Effector CD4-positive, alpha-beta T cell (primary cell): ENCODE data around the gene CCDC116. TPM values are rescaled to one million over a fixed set of nuclear protein-coding genes. Genes with fewer than 3 reads are reported as not detected.
"Not testable (repeated sequence)": the region's sequence is repeated elsewhere in the genome, so short reads cannot be mapped to it uniquely, and the experiment has no call there.

Source experiments
- DNase-seq: peaks from one replicate; pipeline ENCODE4 v3.0.0-alpha.2; 2020
- total RNA-seq: gene quantifications from one replicate; lab custom pipeline; 2026; lab: John Stamatoyannopoulos, UW

CCDC116 gene, protein sequence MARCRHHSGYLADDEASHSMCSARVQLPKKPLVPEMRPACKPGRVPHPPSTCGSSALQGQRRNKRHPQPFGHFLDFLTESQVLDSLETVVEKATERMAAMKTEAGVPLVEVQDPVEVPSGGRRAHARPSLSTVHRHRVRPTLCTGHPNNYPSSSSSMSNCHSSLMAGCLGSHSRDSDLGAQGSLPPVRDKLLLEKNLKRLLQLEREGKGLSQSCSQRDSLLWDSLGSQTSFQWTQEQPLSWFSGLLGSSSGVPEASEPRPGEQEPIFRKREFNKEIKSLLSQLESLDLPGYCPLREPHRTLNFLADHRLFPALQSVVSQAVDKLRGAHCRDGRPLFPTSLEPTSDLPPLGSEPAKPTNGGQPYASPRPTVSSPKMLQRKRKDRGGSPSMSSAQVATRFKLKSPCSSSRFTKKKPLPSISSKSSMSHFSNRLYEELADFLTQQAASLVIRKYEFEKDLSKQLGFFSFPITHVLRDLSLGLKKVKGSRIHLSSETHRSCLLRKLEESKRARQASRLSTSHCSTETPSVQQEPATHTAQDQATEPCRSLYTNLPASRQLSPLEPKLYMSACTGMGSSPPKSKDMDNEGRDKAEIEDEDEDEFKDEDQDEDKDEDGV
- not detected for total RNA-seq

GRCh38 chr22:21632237-21632895 lies at the start of gene CCDC116:
TSS of gene CCDC116 (plus strand) at chr22:21632760. CDS start at chr22:21633182, 422 bp downstream.
- peak; percentile 54 for DNase-seq

DNA sequence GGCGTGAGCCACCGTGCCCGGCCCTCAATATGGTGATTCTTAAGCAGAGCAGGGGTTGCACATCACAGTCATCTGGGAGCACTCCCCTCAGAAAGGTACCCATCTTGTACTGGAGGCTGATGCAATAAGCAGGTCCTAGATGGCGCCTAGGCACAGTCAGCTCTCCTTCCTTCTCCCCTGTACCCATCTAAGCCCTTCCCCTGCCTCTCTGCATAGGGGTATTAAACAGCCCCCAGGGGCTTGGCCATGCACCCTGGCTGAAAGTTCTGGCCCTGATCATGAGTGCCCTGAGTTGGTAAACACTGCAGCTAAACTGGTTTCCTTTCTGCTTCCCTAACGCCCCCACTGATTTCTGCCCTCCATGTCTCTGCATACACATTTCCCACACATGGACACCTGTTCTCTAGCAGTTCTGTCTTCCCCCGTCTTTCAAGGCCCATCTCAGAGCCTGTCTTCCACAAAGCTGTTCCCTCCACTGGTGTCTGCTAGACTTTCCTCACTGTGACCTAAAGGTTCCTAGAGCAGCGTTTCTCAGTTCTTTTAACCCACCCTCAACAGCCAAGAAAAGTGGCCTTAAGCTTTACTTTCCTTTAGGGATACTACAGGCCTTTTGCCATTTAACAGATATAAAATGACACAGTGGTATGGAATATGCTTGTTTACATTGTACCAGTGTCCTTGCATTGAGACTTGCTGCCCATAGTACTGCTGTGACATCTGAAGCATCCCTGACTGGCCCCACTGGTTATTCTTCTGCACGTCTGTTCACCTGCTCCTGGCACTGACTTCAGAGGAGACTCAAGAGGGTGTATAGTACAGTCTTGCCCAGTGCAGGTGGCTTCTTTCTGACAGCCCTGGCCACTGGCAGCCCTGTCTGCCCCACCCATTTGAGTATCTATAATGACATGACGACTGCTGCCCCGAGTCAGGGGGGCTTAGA lies 49.5 kb upstream of the CCDC116 start:
- DNase-seq, result no peak

DNA sequence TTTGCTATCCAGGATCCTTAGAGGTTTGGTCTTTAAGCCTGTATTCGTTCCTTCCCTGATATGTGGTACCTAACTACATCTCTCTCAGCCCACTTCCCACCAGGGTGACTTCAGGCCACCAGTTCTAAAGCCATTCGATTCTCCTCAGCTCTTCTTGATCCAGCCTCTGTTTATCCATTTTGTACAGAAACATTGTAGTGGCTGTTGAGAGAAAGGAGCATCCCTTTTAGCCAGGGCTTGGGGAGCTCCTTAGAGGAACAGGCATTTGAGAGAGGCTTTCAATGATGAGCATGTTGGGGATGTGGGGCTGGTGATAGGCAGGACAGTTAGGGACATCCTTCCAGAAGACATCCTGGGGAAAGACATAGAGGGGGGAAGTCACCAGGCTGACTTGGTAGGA lies 47.2 kb upstream of the CCDC116 start:
- no peak for DNase-seq

DNA sequence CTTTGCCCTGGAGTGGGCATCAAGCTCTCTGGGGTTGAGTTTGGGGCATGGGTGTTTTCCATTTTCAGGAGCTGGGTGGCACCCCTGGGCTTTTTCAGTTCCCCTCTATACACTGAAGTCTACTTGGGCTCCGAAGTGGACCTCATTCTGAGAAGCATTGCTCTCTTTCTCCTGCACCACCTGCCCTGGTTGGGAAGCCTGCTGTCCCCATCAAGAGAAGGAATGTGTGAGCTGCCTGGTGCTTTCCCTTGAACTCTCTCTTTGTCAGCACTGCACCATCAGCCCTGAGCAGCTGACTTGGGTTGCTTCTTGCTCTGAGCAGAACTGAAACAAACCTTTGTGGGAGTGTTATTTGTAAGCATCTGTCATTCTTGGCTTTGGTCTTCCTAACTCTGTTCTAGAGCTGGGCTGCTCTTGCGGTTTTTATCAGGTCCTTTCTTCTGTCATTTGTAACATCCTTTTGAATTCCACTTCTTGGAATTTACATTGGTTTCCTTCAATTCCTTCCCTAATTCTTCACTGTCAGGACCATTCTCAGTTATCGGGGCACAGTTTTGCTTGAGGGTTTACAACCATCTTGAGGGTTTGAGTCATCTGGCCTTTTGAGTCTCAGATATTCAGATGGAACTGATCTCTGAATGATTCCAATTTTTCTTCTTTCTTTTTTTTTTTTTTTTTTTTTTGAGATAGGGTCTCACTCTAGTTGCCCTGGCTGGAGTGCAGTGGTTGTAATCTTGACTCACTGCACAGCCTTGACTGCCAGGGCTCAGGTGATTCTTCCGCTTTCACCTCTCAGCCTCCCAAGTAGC lies 44.6 kb upstream of the CCDC116 start:
- no peak for DNase-seq

GRCh38 chr22:21589396-21589795 lies 43.2 kb upstream of the CCDC116 start:
- no peak for DNase-seq

- DNase-seq, result no peak
Measured at GRCh38 chr22:21590809-21591641, 41.5 kb upstream of the CCDC116 start.

DNA sequence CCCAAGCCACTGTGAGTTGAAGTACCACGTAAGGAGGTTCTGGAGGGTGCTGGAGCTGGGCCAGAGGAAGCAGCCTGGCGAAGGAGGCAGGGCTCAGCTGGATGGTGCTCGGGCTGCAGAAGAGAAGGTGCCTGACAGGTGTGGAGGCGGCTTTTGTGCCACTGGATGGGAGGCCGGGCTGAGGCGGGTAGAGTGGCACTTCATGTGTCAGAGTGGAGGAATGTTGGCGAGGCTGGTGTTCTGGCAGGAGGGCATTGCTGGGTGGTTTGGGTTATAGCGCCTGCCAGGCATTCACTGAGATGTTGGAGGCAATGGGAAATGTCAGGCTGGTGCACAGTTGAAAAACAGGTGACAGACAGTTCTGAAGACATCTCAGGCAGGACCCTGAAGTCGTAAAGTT lies 40.9 kb upstream of the CCDC116 start:
- DNase-seq, result no peak

GRCh38 chr22:21592422-21592821 lies 40.1 kb upstream of the CCDC116 start:
- no peak for DNase-seq

DNA sequence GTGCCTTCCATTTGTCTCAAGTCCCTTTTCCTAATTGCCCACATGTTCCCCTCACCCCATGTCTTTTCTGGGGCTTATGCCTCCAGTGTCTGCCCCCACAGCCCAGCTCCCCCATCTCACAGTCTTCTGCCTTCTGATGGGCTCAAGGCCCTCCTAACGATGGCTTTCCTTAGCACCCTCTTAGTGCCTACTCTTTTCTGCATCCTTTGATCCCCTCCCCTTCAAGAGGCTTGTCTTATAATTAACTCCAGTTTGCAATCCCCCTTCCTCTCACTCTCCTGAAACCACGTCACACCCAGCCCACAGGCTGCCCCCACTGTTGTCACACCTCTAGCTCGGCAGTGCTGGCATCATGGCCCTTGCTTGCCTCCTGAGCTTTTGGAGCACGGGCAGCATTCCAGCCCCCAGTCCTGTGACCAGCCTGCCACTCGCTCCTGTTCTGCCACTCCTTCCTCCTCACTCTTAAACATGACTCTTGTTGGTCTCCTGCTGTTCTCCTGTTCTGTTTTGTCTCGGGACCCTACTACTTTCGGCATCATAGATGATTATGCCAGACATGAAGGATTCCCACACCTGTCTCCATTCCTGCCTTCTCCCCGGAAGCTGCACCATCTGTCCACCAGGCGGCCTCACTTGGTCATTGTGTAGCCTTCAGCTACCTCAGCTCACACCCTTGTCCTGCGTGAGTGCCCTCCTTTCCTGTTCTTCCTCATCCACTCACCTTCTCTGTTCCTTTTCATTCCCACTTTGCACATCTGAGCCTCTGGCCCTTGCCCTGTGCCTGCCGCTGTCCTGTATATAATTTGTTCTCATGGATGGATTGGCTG lies 38.9 kb upstream of the CCDC116 start:
- DNase-seq, result no peak

- DNase-seq, result no peak
Measured at GRCh38 chr22:21594865-21595452, 37.6 kb upstream of the CCDC116 start.

DNA sequence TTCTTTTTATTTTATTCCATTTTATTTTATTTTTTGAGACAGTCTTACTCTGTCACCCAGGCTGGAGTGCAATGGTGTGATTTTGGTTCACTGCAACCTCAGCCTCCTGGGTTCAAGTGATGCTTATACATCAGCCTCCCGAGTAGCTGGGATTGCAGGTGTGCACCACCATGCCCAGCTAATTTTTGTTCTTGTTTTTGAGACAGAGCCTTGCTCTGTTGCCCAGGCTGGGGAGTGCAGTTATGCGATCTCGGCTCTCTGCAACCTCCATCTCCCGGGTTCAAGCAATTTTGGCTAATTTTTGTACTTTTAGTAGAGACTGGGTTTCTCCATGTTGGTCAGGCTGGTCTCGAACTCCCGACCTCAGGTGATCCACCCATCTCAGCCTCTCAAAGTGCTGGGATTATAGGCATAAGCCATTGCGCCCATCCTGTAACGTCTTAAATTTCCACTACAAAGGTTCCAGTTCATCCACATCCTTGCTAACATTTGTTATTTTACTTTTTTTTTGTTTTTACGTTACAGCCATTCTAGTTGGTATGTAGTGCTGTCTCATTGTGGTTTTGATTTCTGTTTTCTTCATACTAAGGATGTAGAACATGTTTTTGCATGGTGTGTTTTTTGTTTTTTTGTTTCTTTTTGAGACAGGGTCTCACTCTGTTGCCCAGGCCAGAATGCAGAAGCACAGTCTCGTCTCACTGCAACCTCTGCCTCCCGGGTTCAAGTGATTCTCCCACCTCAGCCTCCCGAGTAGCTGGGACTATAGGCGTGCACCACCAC lies 36.0 kb upstream of the CCDC116 start:
- DNase-seq, result not testable (repeated sequence)

DNA sequence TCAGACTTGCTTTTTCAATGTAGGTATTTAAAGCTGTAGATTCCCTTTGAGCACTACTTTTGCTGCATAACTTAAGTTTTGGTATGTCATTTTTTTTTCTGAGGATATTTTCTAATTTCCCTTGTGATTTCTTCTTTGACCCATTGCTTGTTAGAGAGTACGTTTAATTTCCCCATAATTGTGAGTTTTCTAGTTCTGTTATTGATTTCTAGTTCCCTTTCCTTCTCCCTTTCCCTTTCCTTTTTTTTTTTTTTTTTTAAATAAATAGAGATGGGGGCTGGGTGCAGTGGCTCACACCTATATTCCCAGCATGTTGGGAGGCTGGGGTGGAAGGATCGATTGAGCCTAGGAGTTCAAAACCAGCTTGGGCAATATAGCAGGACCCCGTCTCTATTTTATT lies 34.3 kb upstream of the CCDC116 start:
- no peak for DNase-seq

DNA sequence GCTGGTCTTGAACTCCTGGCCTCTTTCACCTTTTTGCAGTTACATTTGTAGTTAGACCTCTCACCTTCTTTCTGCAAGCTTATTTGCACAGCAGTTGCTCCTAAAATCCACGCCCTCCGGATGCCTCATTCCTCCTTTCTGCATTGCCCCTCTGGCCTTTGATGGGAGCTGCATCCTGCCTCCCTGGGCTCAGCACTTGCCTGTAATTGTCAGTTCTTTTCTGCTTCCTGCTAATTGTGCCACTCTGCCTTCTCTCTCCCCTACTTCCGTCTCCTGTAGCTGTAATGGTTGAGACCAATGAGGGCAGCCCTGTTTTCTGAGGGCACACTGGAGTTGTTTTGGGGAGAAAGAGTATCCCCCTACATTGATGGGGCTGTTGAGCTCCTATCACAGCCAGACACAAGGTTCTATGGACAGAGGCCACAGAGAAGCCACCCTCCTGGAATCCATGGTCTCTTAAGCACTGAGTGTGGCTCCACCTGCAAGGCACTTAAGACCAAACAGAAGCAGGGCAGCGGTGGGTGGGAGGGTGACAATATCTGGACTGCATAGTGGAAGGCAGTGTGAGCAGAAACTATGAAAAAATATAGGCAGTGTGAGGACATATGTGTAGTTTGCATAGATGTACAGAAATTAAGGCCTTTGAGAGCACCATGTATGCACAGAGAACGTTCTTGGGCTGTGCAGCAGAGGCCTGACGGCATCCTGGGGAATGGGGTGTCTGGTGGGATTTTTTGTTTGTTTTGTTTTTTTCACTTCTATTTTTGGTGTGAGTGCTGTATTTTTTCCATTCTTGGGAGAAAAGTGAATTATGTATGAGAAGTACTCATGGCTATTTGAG lies 33.3 kb upstream of the CCDC116 start:
- DNase-seq, result no peak

DNA sequence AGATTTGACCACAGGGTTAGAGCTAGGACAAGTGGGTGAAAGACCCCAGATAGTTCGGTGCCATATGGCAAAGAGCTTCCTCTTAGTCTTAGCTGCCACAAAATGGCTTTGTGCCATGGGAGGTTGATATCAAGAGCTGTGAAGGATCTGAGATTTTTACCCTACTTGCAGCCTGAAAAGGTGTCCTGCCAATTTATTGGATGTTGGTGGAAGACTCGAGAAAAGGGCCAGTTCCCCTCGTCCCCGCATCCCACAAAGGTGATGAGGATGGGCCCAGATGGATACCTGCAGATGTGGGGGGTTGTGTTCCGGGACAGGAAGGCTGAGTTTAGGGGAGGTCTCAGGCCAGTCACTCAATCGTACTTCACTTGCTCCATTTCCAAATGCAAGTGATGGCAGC lies 30.0 kb upstream of the CCDC116 start:
- DNase-seq, result no peak

- no peak for DNase-seq
Measured at GRCh38 chr22:21603973-21604372, 28.6 kb upstream of the CCDC116 start.

- DNase-seq, result no peak
Measured at GRCh38 chr22:21605887-21606564, 26.5 kb upstream of the CCDC116 start.

GRCh38 chr22:21606775-21607174 lies 25.8 kb upstream of the CCDC116 start:
- DNase-seq, result no peak
